ENCODE measurements around the gene PLCH2.
"Not testable (repeated sequence)": the region's sequence is repeated elsewhere in the genome, so short reads cannot be mapped to it uniquely, and the experiment has no call there.

Gene PLCH2

GRCh38 chr1:2441746-2442145 is 34.3 kb upstream of the PLCH2 start:
- no peak for DNase-seq

GRCh38 chr1:2442661-2443060 is 33.4 kb upstream of the PLCH2 start:
- DNase-seq = no peak

GRCh38 chr1:2443277-2444137 is 32.6 kb upstream of the PLCH2 start:
- DNase-seq = peak; percentile 9

GRCh38 chr1:2444138-2444591 is 31.9 kb upstream of the PLCH2 start:
- DNase-seq = no peak

- DNase-seq = no peak
Measured at GRCh38 chr1:2445162-2445822, 30.8 kb upstream of the PLCH2 start.

GRCh38 chr1:2445823-2446215 is 30.3 kb upstream of the PLCH2 start:
- DNase-seq = no peak

- no peak for DNase-seq
Measured at GRCh38 chr1:2446394-2446793, 29.7 kb upstream of the PLCH2 start.

GRCh38 chr1:2446861-2447260 is 29.2 kb upstream of the PLCH2 start:
- DNase-seq = no peak

- no peak for DNase-seq
Measured at GRCh38 chr1:2447276-2448097, 28.6 kb upstream of the PLCH2 start.

GRCh38 chr1:2448098-2448445 is 28.0 kb upstream of the PLCH2 start:
- DNase-seq = no peak

GRCh38 chr1:2449636-2450454 is 26.2 kb upstream of the PLCH2 start:
- DNase-seq = no peak

- no peak for DNase-seq
Measured at GRCh38 chr1:2451741-2452140, 24.3 kb upstream of the PLCH2 start.

- no peak for DNase-seq
Measured at GRCh38 chr1:2452201-2452931, 23.7 kb upstream of the PLCH2 start.

GRCh38 chr1:2452932-2453315 is 23.2 kb upstream of the PLCH2 start:
- DNase-seq = no peak

GRCh38 chr1:2454227-2454626 is 21.9 kb upstream of the PLCH2 start:
- no peak for DNase-seq

GRCh38 chr1:2455757-2456156 is 20.3 kb upstream of the PLCH2 start:
- no peak for DNase-seq

- no peak for DNase-seq
Measured at GRCh38 chr1:2457444-2457843, 18.6 kb upstream of the PLCH2 start.

- DNase-seq = no peak
Measured at GRCh38 chr1:2458687-2459086, 17.4 kb upstream of the PLCH2 start.

- not testable (repeated sequence) for DNase-seq
Measured at GRCh38 chr1:2459102-2459753, 16.9 kb upstream of the PLCH2 start.

GRCh38 chr1:2459757-2460156 is 16.3 kb upstream of the PLCH2 start:
- DNase-seq = no peak

- DNase-seq = no peak
Measured at GRCh38 chr1:2460203-2460602, 15.9 kb upstream of the PLCH2 start.
